Right lobe of liver (tissue), 4 donors: ENCODE results near the gene STK10.

Experiments used
- CTCF ChIP-seq, 4 donors: fragments of 200-600 bp in 3 of 4; fragments of 450-650 bp in 1 of 4; IDR thresholded peaks; one replicate each; pipeline versions ENCODE4 v1.5.1 to v1.8.0; 2016 to 2022; ENCODE audit warnings: antibody characterized with exemption in 4 of 4, mild to moderate bottlenecking in 2 of 4
- POLR2A ChIP-seq: fragments of 450-650 bp; IDR thresholded peaks from one replicate; pipeline ENCODE4 v1.6.1; 2017; ENCODE audit warnings: antibody characterized with exemption, mild to moderate bottlenecking
- donor health status: DM: no; HTN: no; CAD: no.
- donor health status: DM: no; HTN: no; CAD: no.
- donor health status: DM: no; HTN: yes; CAD: no.

- TF ChIP-seq POLR2A (no peak), CTCF (IDR thresholded peaks at IDR 0.05) (no peak)
Measured at GRCh38 chr5:172051643-172052339, 136.2 kb downstream of the STK10 start.
